WTC11 (cell line): ENCODE results near the gene GASK1A. TPM values are rescaled to one million over a fixed set of nuclear protein-coding genes. Genes with fewer than 3 reads are reported as not detected.

Experiments
- ATAC-seq: fragments of 200-7000 bp; cut with Tn5 transposase; 2 replicates; pipeline ENCODE4 v1.10.0; 2021; ENCODE audit warnings: mild to moderate bottlenecking, moderate library complexity
- CTCF ChIA-PET: fragments of 300-600 bp; sonication (Branson Sonifier 250); formaldehyde crosslinking; loops from one replicate; lab custom pipeline; 2021; ENCODE audit warnings: antibody characterized with exemption; lab: Charles Lee
- POLR2A ChIA-PET: fragments of 350-600 bp; sonication (Branson Sonifier 250); formaldehyde crosslinking; loops from one replicate; lab custom pipeline; 2021; ENCODE audit warnings: antibody characterized with exemption; lab: Charles Lee
- DNase-seq: peaks from one replicate; pipeline ENCODE4 v3.0.0; 2021; ENCODE audit warnings: low spot score
- H3K27ac Mint-ChIP-seq: 2 replicates; pipeline ENCODE4 v1.8.0; 2021; ENCODE audit warnings: mixed read lengths
- H3K27me3 Mint-ChIP-seq: 2 replicates; pipeline ENCODE4 v1.8.0; 2021; ENCODE audit warnings: low read depth, mild to moderate bottlenecking, moderate library complexity, mixed read lengths
- H3K36me3 Mint-ChIP-seq: 2 replicates; pipeline ENCODE4 v1.8.0; 2021; ENCODE audit warnings: mixed read lengths
- H3K4me1 Mint-ChIP-seq: 2 replicates; pipeline ENCODE4 v1.8.0; 2022; ENCODE audit warnings: mixed read lengths
- H3K4me3 Mint-ChIP-seq: 2 replicates; pipeline ENCODE4 v1.8.0; 2021; ENCODE audit warnings: mild to moderate bottlenecking, moderate library complexity, mixed read lengths
- H3K9me3 Mint-ChIP-seq: 2 replicates; pipeline ENCODE4 v1.8.0; 2021; ENCODE audit warnings: mixed read lengths
- CBFB ChIP-seq: sonication (generic); formaldehyde crosslinking; IDR thresholded peaks from 2 replicates; pipeline ENCODE4 v1.8.1; 2022; ENCODE audit warnings: mild to moderate bottlenecking, low read depth, missing genetic modification reagents
- CDX4 ChIP-seq: fragments of 250-450 bp; sonication (Bioruptor Pico); IDR thresholded peaks from 2 replicates; pipeline ENCODE4 v1.9.0; 2021; ENCODE audit warnings: moderate library complexity, mild to moderate bottlenecking, inconsistent platforms, borderline replicate concordance
- CREM ChIP-seq: sonication (generic); formaldehyde crosslinking; IDR thresholded peaks from 2 replicates; pipeline ENCODE4 v1.8.1; 2022; ENCODE audit warnings: mild to moderate bottlenecking, missing genetic modification reagents, moderate library complexity
- E2F4 ChIP-seq: sonication (generic); formaldehyde crosslinking; IDR thresholded peaks from 2 replicates; pipeline ENCODE4 v1.8.1; 2022; ENCODE audit warnings: low read depth, mild to moderate bottlenecking, moderate library complexity, missing genetic modification reagents, borderline replicate concordance
- FOXJ3 ChIP-seq: sonication (generic); formaldehyde crosslinking; IDR thresholded peaks from 2 replicates; pipeline ENCODE4 v1.9.0; 2021; ENCODE audit warnings: missing genetic modification reagents, mild to moderate bottlenecking, borderline replicate concordance
- FOXP1 ChIP-seq: sonication (generic); formaldehyde crosslinking; IDR thresholded peaks from 2 replicates; pipeline ENCODE4 v1.8.0; 2022; ENCODE audit warnings: missing genetic modification reagents, mild to moderate bottlenecking, moderate library complexity, borderline replicate concordance
- HMGA2 ChIP-seq: fragments of 250-450 bp; sonication (Bioruptor Pico); IDR thresholded peaks from 2 replicates; pipeline ENCODE4 v1.4.0; 2021; ENCODE audit warnings: mild to moderate bottlenecking, moderate library complexity
- HMGXB4 ChIP-seq: sonication (generic); formaldehyde crosslinking; IDR thresholded peaks from 2 replicates; pipeline ENCODE4 v1.8.1; 2023; ENCODE audit warnings: mild to moderate bottlenecking, moderate library complexity, missing genetic modification reagents
- JUN ChIP-seq: sonication (generic); formaldehyde crosslinking; IDR thresholded peaks from 2 replicates; pipeline ENCODE4 v1.8.0; 2023; ENCODE audit warnings: mild to moderate bottlenecking, missing genetic modification reagents
- KAT7 ChIP-seq: sonication (generic); formaldehyde crosslinking; IDR thresholded peaks from 2 replicates; pipeline ENCODE4 v1.8.1; 2023; ENCODE audit warnings: missing genetic modification reagents, mild to moderate bottlenecking, borderline replicate concordance
- NR1H2 ChIP-seq: sonication (generic); formaldehyde crosslinking; IDR thresholded peaks from 2 replicates; pipeline ENCODE4 v1.9.0; 2021; ENCODE audit warnings: mild to moderate bottlenecking, moderate library complexity, missing genetic modification reagents
- PRRX2 ChIP-seq: fragments of 250-450 bp; sonication (Bioruptor Pico); IDR thresholded peaks from 2 replicates; pipeline ENCODE4 v1.8.0; 2021; ENCODE audit warnings: mild to moderate bottlenecking
- SMAD3 ChIP-seq: sonication (generic); formaldehyde crosslinking; IDR thresholded peaks from 2 replicates; pipeline ENCODE4 v1.8.0; 2022; ENCODE audit warnings: missing genetic modification reagents, mild to moderate bottlenecking, borderline replicate concordance
- SP1 ChIP-seq: sonication (generic); formaldehyde crosslinking; conservative IDR thresholded peaks from 2 replicates; pipeline ENCODE4 v1.8.1; 2022; ENCODE audit warnings: missing genetic modification reagents
- ZNF138 ChIP-seq: sonication (generic); formaldehyde crosslinking; conservative IDR thresholded peaks from 2 replicates; pipeline ENCODE4 v1.8.1; 2022; ENCODE audit warnings: mild to moderate bottlenecking, moderate library complexity, missing genetic modification reagents
- ZNF532 ChIP-seq: fragments of 250-450 bp; sonication (Bioruptor Pico); IDR thresholded peaks from 2 replicates; pipeline ENCODE4 v1.9.0; 2021; ENCODE audit warnings: mild to moderate bottlenecking, borderline replicate concordance
- total RNA-seq: library from RNA; stranded (reverse); gene quantifications from 3 replicates; pipeline ENCODE4 v1.2.3, GENCODE V29; 2021
- TF ChIP-seq, protein P1 (sequence below): sonication (generic); formaldehyde crosslinking; IDR thresholded peaks from 2 replicates; pipeline ENCODE4 v1.8.1; 2022; ENCODE audit warnings: mild to moderate bottlenecking, moderate library complexity, missing genetic modification reagents
- TF ChIP-seq, protein P2 (sequence below): sonication (generic); formaldehyde crosslinking; IDR thresholded peaks from 2 replicates; pipeline ENCODE4 v1.8.0; 2023; ENCODE audit warnings: missing genetic modification reagents, mild to moderate bottlenecking, borderline replicate concordance

GASK1A gene
- total RNA-seq, 1 experiment from 2014 or later = 9.6 TPM

DNA sequence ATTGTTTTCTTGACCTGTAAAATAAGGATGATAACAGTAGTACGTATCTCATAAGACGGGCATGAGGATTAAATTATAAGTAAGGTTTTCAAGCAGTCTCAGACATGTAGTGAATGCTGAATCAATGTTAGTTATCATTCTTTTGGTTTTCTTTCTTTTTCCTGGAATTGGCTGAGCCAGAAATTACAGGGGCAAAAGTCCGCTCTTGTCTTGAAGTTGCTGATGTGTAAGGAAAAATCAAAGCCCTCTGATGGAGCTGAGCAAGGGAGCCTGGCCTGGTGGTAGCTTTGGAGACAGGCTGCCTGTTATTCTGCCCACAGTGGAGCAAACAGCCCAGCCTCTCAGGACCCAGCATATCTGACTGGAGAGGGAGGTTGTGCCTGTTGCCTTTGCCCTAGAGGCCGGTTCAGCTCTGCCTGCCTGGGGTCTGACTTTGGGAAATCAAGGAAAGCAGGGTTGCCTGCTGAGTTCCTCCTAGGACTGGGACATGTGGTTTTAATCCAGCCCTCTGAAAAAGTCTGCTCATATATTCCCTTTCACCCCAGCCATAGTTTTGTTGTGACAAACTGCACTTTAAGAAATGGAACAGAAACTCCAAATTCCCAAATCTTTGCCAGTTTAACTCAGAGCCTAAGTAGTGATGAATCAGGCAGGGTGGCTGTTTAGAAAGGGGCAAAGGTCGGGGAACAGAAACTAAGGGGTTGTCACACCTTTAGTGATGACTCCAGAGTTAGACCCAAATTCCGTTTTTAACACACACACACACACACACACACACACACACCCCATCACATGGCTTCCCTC lies 40.1 kb downstream of the GASK1A start (continued):
- TF ChIP-seq ZNF532 (no peak), ZNF138 (CRISPR knock-in tag) (no peak), HMGXB4 (CRISPR knock-in tag) (no peak), FOXJ3 (CRISPR knock-in tag) (no peak), FOXP1 (CRISPR knock-in tag) (no peak), CREM (CRISPR knock-in tag) (no peak), HMGA2 (CRISPR knock-in tag) (no peak), PRRX2 (CRISPR knock-in tag) (no peak), SP1 (CRISPR knock-in tag) (no peak)
- TF ChIP-seq, all 79 proteins: peak for 0

GRCh38 chr3:43019826-43020225 lies 40.7 kb downstream of the GASK1A start:
- Mint-ChIP-seq H3K27ac (no peak overlapping the region), H3K27me3 (no peaks in the 10 kb centered on the region), H3K4me1 (peaks cover 19% of the 10 kb centered on the region), H3K9me3 (peaks cover 16% of the 10 kb centered on the region), H3K4me3 (no peak overlapping the region), H3K36me3 (peaks cover 4% of the 10 kb centered on the region; the same call in 1 of the 2 replicates)
- POLR2A ChIA-PET = no interaction called here
- ATAC-seq = no peak
- CTCF ChIA-PET = no interaction called here
- DNase-seq = no peak
- TF ChIP-seq, protein P1, sequence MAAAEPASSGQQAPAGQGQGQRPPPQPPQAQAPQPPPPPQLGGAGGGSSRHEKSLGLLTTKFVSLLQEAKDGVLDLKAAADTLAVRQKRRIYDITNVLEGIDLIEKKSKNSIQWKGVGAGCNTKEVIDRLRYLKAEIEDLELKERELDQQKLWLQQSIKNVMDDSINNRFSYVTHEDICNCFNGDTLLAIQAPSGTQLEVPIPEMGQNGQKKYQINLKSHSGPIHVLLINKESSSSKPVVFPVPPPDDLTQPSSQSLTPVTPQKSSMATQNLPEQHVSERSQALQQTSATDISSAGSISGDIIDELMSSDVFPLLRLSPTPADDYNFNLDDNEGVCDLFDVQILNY = no peak
- TF ChIP-seq CBFB (CRISPR knock-in tag) = no peak
- no peak for TF ChIP-seq JUN (CRISPR knock-in tag)
- TF ChIP-seq, protein P2, sequence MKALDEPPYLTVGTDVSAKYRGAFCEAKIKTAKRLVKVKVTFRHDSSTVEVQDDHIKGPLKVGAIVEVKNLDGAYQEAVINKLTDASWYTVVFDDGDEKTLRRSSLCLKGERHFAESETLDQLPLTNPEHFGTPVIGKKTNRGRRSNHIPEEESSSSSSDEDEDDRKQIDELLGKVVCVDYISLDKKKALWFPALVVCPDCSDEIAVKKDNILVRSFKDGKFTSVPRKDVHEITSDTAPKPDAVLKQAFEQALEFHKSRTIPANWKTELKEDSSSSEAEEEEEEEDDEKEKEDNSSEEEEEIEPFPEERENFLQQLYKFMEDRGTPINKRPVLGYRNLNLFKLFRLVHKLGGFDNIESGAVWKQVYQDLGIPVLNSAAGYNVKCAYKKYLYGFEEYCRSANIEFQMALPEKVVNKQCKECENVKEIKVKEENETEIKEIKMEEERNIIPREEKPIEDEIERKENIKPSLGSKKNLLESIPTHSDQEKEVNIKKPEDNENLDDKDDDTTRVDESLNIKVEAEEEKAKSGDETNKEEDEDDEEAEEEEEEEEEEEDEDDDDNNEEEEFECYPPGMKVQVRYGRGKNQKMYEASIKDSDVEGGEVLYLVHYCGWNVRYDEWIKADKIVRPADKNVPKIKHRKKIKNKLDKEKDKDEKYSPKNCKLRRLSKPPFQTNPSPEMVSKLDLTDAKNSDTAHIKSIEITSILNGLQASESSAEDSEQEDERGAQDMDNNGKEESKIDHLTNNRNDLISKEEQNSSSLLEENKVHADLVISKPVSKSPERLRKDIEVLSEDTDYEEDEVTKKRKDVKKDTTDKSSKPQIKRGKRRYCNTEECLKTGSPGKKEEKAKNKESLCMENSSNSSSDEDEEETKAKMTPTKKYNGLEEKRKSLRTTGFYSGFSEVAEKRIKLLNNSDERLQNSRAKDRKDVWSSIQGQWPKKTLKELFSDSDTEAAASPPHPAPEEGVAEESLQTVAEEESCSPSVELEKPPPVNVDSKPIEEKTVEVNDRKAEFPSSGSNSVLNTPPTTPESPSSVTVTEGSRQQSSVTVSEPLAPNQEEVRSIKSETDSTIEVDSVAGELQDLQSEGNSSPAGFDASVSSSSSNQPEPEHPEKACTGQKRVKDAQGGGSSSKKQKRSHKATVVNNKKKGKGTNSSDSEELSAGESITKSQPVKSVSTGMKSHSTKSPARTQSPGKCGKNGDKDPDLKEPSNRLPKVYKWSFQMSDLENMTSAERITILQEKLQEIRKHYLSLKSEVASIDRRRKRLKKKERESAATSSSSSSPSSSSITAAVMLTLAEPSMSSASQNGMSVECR (CRISPR knock-in tag) = no peak
- no peak for TF ChIP-seq SMAD3 (CRISPR knock-in tag)
- no peak for TF ChIP-seq CDX4
- TF ChIP-seq E2F4 (CRISPR knock-in tag) = no peak
- no peak for TF ChIP-seq ZNF138 (CRISPR knock-in tag)
- TF ChIP-seq NR1H2 = no peak
- no peak for TF ChIP-seq KAT7 (CRISPR knock-in tag)
